HG03159 (cell line): Measurements from ENCODE around the gene MAK.
"Not testable (repeated sequence)": the region's sequence is repeated elsewhere in the genome, so short reads cannot be mapped to it uniquely, and the experiment has no call there.

Source experiments
- ATAC-seq: cut with Tn5 transposase; IDR thresholded peaks from one replicate; pipeline ENCODE4 v1.9.1; 2021; ENCODE audit warnings: mild to moderate bottlenecking, moderate library complexity; ENCODE audit not compliant: unreplicated experiment

The MAK gene

DNA sequence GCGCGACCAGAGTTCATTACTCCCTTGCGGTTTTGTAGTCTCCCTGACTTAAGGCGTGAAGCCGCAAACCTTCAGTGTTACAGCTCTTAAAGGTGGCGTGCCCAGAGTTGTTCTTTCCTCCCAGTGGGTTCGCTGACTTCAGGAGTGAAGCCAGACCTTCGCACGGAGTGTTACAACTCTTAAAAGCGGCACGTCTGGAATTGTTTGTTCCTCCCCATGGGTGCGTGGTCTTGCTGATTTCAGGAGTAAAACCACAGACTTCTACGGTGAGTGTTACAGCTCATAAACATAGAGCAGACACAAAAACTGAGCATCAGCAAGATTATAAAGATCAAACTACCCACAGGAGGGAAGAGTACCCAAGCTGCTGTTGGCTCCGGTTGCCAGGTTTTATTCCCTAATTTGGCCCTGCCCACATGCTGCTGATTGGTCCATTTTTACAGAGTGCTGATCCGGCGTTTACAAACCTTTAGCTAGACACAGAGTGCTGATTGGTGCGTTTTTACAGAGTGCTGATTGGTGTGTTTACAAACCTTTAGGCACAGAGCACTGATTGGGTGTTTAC, 105.1 kb downstream of the MAK start:
- no peak for ATAC-seq

GRCh38 chr6:10730254-10730653, 108.1 kb downstream of the MAK start:
- no peak for ATAC-seq

DNA sequence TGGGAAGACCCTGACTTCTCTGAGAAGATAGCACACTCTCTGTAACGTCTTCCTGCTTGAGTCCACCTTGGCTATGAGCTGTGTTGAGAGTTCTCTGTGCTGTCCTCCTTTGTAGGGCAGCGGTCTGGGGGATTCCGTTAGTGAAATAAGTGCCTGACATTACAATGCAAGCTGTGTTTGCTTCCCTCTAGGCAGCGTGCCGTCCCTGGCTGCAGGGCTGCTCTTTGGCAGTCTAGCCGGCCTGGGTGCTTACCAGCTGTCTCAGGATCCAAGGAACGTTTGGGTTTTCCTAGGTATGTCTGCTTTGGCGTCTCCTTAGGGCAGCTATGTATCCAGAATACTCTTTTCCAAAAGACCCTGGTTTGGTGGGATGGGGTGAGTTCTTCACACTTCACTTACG, 112.6 kb downstream of the MAK start:
- no peak for ATAC-seq

- no peak for ATAC-seq
These were observed 113.3 kb downstream of the MAK start for GRCh38 chr6:10725044-10725443.

DNA sequence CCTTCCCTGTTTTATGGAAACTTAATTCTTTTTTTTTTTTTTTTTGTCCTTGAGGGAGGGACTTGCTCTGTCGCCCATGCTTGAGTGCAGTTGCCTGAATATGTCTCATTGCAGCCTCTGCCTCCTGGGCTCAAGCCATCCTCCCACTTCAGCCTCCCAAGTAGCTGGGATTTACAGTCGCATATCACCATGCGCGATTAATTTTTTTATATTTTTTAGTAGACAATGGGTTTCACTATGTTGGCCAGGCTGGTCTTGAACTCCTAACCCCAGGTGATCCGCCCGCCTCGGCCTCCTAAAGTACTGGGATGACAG, 114.8 kb downstream of the MAK start:
- no peak for ATAC-seq

DNA sequence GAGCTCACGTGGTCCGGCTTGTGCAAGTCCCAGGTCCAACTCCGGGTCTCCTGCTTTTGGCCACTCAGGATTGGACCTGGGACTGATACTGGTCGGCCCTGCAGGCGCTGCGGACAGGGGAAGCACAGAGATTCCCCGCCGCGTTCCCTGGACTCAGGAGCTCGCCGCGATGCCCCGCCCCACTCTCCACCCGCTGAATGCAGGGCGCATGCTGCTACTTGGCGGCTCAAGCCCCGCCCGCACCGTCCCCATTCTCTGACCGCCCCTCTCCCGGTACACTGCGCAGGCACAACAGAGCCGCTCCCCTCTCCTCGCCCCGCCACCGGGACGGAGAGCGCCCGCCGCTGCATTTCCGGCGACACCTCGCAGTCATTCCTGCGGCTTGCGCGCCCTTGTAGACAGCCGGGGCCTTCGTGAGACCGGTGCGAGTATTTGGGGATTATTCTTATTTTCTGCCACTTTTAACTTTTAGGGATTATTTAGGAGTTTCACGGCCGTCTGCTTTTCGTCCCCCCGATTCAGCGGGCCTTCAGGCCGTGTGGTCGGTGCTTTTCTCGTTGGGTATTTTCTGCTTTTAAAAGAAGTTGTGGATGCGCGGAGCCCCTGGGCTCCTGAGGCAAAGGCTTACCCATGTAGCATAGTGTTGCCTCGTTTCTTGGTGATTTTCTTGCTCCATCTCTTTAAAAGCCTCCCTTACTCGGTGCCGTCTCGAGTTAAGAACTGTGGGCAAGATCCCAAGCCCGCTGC, 115.3 kb downstream of the MAK start, which contains the start of gene TMEM14C:
TMEM14C (plus strand) TSS at position 251 of the 747 bp plus-strand sequence. CDS start 1,544 bp downstream, outside the sequence.
- peak; percentile 96 for ATAC-seq

DNA sequence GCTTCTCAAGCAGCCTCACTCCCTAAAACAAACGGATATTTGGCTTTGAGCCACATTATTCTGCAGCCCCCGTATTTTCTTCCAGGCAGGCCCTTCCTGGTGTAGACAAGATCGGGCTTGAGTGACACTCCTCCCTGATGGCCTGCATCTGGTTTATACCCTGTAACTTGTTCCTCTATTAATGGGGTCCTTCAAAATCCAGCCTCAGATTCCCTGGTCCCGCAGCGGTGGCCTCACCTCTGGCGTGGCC, 115.8 kb downstream of the MAK start:
- ATAC-seq, result no peak

- no peak for ATAC-seq
These were observed 116.3 kb downstream of the MAK start for GRCh38 chr6:10721850-10722569.

- not testable (repeated sequence) for ATAC-seq
These were observed 117.1 kb downstream of the MAK start for GRCh38 chr6:10720960-10721849.

DNA sequence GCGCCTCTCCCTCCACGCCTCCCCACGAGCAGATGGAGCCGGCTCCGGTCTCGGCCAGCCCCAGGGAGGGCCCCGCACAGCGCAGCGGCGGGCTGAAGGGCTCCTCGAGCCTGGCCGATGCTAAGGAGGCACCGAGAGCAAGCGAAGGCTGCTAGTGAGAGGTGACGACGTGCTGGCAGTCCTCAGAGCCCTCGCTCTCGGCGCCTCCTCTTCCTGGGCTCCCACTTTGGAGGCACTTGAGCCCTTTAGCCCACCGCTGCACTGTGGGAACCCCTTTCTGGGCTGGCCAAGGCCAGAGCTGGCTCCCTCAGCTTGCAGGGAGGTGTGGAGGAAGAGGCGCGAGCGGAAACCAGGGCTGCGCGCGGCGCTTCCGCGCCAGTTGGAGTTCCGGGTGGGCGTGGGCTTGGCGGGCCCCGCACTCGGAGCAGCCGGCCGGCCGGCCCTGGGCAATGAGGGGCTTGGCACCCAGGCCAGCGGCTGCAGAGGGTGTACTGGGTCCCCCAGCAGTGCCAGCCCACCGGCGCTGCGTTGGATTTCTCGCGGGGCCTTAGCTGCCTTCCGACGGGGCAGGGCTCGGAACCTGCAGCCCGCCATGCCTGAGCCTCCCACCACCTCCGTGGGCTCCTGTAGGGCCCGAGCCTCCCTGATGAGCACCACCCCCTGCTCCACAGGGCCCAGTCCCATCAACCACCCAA, 117.9 kb downstream of the MAK start:
- peak; percentile 26 for ATAC-seq

- ATAC-seq, result no peak
These were observed 118.4 kb downstream of the MAK start for GRCh38 chr6:10719964-10720264.

- no peak for ATAC-seq
These were observed 118.9 kb downstream of the MAK start for GRCh38 chr6:10719296-10719963.

- ATAC-seq, result no peak
These were observed 124.4 kb downstream of the MAK start for GRCh38 chr6:10713962-10714361.
